ENCODE results near the gene ALDOC. TPM values are rescaled to one million over a fixed set of nuclear protein-coding genes. Genes with fewer than 3 reads are reported as not detected.
A peak's percentile ranks its signal among the peaks of the same experiment; 100 is the strongest.

Gene ALDOC
- total RNA-seq, 1 donor from 2014 or later = 24.8 TPM

DNA sequence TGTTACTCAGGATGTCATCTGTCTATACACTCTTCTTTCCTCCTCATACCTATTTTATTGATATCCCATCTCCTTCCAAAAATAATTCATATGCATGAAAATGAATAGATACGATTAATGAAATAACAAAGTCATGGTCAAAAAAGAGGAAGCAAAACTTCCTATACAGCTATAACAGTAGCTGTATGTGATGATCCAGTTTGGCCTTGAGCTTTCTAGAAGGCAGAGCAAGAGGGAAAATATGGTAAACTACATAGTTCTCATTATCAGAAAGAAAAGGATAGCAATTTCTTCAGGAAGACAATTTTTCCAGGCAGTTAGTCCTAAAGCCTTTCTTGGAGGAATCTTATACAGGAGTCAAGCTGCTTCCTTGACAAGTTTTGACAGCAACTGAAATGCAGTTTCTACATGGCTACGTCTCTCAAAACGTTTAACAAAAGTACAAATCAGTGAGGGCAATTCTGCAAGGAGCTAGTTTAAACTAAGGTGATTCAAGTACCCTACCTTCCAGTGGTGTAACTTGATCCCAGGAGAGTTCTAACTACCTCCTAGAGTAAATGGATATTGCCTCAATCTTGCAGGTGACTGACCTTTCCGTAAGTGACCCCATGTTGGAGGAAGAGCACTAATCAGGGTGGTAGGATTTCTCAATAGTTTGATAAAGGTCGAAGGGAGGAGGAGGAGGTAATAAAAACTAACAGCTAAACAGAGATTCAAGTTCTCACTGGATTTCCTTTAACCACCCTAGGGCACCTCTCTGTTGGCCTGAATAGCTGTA lies 21.1 kb upstream of the ALDOC start:
- H3K27ac ChIP-seq = no peak overlapping the region
- H3K4me1 ChIP-seq = peaks cover 4 to 6% of the 10 kb centered on the region in 2 donors
- TF ChIP-seq, protein P1, sequence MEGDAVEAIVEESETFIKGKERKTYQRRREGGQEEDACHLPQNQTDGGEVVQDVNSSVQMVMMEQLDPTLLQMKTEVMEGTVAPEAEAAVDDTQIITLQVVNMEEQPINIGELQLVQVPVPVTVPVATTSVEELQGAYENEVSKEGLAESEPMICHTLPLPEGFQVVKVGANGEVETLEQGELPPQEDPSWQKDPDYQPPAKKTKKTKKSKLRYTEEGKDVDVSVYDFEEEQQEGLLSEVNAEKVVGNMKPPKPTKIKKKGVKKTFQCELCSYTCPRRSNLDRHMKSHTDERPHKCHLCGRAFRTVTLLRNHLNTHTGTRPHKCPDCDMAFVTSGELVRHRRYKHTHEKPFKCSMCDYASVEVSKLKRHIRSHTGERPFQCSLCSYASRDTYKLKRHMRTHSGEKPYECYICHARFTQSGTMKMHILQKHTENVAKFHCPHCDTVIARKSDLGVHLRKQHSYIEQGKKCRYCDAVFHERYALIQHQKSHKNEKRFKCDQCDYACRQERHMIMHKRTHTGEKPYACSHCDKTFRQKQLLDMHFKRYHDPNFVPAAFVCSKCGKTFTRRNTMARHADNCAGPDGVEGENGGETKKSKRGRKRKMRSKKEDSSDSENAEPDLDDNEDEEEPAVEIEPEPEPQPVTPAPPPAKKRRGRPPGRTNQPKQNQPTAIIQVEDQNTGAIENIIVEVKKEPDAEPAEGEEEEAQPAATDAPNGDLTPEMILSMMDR (IDR thresholded peaks at IDR 0.05) = no peak
- no peaks in the 10 kb centered on the region for H3K9me3 ChIP-seq
- no peak for DNase-seq (ENCODE audit: low spot score in 2 of 2)
- H3K27me3 ChIP-seq = no peaks in the 10 kb centered on the region
- intact Hi-C loops (cut with DNase I) = loop anchor here (1.0 kb wide), 1 partner anchor 20 kb away; no protein-coding TSS in a partner anchor
- H3K4me3 ChIP-seq = peak overlapping the region in 1 of 2 donors; percentile 85
- H3K36me3 ChIP-seq = no peaks in the 10 kb centered on the region

DNA sequence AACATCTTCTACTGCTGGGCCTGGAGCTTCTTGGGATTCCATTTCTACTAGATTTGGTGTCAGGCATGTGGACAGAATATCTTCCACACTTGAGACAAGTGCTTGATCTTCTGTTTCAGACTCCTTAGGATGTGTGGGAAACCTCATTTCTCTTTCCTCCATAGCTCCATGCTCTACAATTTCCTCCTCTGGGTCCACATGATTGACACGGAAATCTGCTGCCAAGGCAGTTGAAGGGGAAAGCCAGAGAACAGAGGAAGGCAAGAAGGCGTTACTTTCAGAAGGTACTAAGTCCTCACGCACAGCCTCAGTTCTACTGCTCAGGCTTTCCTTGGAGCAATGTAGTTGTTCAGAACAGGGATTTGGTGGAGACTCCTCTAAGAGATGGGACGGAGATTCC lies 15.6 kb upstream of the ALDOC start:
- H3K4me3 ChIP-seq = no peak overlapping the region
- TF ChIP-seq, protein P1 (IDR thresholded peaks at IDR 0.05) = no peak
- H3K27me3 ChIP-seq = no peaks in the 10 kb centered on the region

DNA sequence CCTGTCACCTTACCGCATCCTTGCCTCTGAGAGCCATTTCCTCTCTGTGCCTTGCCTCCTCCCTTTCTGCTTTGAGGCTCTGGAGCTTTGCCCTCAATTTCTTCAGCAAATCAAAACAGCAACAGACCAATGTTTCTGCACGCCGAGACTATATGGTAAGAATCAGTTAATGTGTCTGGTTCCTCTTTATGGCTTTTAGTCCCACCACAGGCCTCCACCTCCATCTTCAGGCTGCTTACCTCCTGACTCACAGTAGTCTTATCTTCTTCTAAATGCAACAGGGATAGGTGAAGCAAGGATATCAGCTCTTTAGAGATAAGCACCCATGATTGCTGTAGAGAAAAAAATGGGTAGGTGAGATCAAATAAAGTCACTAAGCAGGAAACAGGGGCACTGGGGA lies 9.2 kb upstream of the ALDOC start:
- no peak for DNase-seq (ENCODE audit: low spot score in 2 of 2)
- Histone ChIP-seq H3K9me3 (no peaks in the 10 kb centered on the region), H3K4me1 (no peaks in the 10 kb centered on the region), H3K4me3 (no peak overlapping the region), H3K27me3 (no peaks in the 10 kb centered on the region), H3K36me3 (peaks cover 0 to 3% of the 10 kb centered on the region in 2 donors), H3K27ac (no peak overlapping the region)
- intact Hi-C loops (cut with DNase I) = no loop called here
- TF ChIP-seq, protein P1 (IDR thresholded peaks at IDR 0.05) = no peak

More for the DNA sequence above, 15.6 kb upstream of the ALDOC start:
- DNase-seq (ENCODE audit: low spot score in 2 of 2) = no peak
- Histone ChIP-seq H3K4me1 (no peaks in the 10 kb centered on the region), H3K27ac (no peak overlapping the region), H3K9me3 (no peaks in the 10 kb centered on the region), H3K36me3 (no peaks in the 10 kb centered on the region)
- intact Hi-C loops (cut with DNase I) = no loop called here

DNA sequence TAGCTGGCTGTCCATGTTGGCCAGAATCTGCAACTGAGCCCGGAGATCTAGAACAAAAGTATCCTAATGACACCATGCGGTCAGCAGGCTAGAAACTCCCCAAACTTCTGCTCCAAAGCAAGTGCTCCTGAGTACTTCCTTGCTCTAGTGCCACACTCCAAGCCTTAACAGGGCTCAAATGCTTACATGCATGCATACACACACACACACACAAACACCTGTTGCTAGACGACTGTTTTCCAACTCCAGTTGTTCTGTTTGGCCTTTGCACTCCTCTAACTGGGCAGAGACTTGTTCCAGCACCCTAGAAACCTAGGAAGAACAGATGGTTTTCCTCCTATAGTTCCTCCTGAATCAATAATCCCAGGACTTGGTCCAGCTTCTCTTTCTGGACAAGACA lies 7.7 kb upstream of the ALDOC start:
- intact Hi-C loops (cut with DNase I) = no loop called here
- Histone ChIP-seq H3K9me3 (no peaks in the 10 kb centered on the region), H3K27ac (no peak overlapping the region), H3K27me3 (no peaks in the 10 kb centered on the region), H3K4me1 (no peaks in the 10 kb centered on the region), H3K36me3 (peaks cover 0 to 3% of the 10 kb centered on the region in 2 donors), H3K4me3 (no peak overlapping the region)
- TF ChIP-seq, protein P1 (IDR thresholded peaks at IDR 0.05) = no peak
- no peak for DNase-seq (ENCODE audit: low spot score in 2 of 2)

DNA sequence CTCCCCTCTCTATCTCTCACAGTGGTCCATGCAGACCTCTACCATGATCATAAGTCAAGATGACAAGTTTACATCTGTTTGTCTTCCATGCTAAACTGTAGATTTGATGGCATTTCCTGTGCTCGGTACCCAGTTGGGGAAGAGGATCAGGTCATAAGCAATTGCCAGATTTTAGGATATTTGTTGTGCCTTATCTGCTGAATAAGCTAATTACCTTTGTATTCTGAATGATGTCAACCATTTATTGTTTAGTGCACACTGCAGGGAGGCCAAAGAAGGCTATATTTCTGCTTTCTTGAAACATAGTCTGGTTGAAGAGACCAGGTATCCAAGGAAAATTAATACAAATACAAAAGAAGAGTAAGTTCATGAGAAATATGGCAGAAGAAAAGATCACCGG lies 5.8 kb upstream of the ALDOC start:
- H3K27ac ChIP-seq = no peak overlapping the region
- H3K36me3 ChIP-seq = peaks cover 0 to 3% of the 10 kb centered on the region in 2 donors
- no peaks in the 10 kb centered on the region for H3K27me3 ChIP-seq
- TF ChIP-seq, protein P1 (IDR thresholded peaks at IDR 0.05) = no peak
- intact Hi-C loops (cut with DNase I) = no loop called here
- H3K4me3 ChIP-seq = no peak overlapping the region
- no peak for DNase-seq (ENCODE audit: low spot score in 2 of 2)
- H3K9me3 ChIP-seq = no peaks in the 10 kb centered on the region
- no peaks in the 10 kb centered on the region for H3K4me1 ChIP-seq

Measured in ascending aorta (tissue), 2 donors.